Measurements from ENCODE around the gene SF3B1. TPM values are rescaled to one million over a fixed set of nuclear protein-coding genes. Genes with fewer than 3 reads are reported as not detected.
"Not testable (repeated sequence)": the region's sequence is repeated elsewhere in the genome, so short reads cannot be mapped to it uniquely, and the experiment has no call there.

The SF3B1 gene
- total RNA-seq, 1 experiment from 2014 or later, result 255 TPM

- in situ Hi-C loops (cut with HindIII; ENCODE audit: low sequenced_read_pairs), result no loop called here
- no peak for DNase-seq (ENCODE audit: low spot score)
Observed at GRCh38 chr2:197435598-197436420, 981 bp upstream of the SF3B1 start.

DNA sequence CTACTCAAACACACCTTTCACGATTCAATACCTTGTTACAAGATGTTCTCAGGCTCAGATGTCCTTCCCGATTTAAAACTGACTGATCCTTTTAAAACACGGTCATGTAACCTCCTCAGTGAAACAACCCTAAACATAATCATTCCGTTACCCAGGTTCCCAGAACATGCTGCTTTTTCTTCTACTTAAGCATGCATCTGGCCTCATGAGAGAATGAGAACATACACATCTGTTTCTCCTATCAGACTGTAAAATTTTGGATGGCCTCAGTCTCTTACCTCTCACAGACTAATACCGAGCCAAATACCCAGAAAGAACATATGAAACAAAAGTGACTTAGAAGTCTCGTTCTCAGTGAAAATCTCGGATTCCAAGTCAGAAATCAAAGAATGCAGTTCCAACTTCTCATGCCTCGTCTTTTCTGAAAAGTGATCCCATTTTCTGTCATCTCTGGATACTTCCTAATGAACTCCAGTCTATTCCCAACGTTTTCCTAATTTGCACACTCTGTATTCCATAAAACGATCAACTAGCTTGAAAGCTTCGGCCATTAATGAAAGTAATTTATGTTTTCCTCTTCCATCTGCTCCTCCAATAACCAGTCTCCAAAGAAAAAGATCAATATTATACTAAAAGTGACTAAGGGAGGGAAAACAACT is 919 bp downstream of the SF3B1 start:
- no peak for DNase-seq (ENCODE audit: low spot score)
- in situ Hi-C loops (cut with HindIII; ENCODE audit: low sequenced_read_pairs), result no loop called here

DNA sequence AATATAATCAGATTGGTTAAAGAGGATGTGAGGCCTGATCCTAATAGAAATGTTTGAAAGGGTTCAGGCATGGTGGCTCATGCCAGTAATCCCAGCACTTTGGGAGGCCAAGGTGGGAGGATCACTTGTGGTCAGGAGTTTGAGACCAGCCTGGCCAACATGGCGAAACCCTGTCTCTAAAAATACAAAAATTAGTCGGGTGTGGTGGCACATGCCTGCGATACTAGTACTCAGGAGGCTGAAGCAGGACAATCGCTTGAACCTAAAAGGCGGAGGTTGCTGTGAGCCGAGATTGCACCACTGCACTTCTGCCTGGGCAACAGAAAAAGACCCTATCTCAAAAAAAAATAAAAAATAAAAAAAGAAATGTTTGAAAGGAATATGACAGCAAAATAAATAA is 2.3 kb downstream of the SF3B1 start:
- DNase-seq (ENCODE audit: low spot score); in situ Hi-C loops (cut with HindIII; ENCODE audit: low sequenced_read_pairs): not testable (repeated sequence)

DNA sequence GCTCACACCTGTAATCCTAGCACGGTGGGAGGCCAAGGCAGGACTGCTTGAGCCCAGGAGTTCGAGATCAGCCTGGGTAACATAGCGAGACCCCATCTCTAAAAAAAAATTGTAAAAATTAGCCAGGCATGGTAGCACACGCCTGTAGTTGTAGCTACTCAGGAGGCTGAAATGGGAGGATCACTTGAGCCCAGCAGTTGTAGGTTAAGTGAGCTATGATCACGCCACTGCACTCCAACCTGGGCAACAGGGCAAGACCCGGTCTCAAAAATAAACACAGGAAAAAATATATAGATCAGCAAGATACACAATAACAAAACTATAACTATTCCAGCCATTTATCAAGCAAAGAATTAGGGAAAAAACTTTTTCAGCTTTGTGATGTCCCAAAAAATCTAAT is 3.0 kb downstream of the SF3B1 start:
- DNase-seq (ENCODE audit: low spot score), result no peak
- in situ Hi-C loops (cut with HindIII; ENCODE audit: low sequenced_read_pairs), result no loop called here

DNA sequence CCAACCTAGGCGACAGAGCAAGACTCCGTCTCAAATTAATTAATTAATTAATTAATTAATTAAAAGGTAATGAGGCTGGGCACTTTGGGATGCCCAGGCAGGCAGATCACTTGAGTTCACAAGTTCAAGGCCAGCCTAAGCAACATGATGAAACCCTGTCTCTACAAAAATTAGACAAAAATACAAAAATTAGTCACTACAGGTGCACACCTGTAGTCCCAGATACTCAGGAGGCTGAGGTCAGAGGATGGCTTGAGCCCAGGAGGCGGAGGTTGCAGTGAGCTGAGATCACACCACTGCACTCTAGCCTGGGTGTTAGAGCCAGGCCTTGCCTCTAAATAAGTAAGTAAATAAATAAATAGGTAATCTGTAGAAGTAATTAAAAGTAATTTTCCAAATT is 6.8 kb downstream of the SF3B1 start:
- no peak for DNase-seq (ENCODE audit: low spot score)
- in situ Hi-C loops (cut with HindIII; ENCODE audit: low sequenced_read_pairs), result no loop called here

DNA sequence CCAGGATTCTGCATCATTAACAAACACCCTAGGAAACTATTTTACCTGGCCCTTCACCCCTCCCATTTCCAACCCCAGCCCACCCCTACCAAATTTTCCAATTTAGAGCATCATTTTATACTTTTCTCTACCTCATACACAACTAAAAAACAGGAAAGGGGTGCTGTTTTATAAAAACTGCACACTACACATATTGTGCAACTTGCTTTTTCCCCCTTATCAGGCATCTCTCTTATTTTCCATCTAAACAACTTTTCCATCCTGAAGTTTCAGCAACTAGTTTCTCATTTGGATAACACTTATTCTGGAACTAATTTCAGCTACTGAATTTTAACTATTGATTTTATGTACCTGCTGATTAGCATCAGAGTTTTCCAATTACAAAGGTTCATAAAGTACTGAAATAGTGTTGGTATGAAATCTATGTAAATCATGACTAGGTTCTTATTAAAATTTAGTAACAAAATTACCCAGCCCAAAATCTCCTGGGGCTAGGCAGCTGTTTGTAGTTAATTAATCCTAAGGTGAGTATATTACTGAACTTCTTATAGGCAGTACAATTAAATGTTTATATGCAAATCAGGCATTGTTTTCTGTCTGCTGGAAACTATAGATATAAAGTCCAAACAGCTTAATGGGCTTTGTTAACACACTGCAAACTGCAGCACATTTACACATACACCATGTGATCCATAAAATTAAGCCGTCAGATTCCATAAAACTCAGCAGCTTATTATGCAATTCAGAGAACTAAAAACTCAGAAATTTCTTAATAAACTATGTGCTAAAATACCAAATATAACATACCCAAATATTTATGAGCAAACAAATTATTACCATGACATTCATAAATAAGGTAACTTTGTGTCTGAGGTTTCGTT is 7.9 kb downstream of the SF3B1 start:
- in situ Hi-C loops (cut with HindIII; ENCODE audit: low sequenced_read_pairs), result no loop called here
- no peak for DNase-seq (ENCODE audit: low spot score)

DNA sequence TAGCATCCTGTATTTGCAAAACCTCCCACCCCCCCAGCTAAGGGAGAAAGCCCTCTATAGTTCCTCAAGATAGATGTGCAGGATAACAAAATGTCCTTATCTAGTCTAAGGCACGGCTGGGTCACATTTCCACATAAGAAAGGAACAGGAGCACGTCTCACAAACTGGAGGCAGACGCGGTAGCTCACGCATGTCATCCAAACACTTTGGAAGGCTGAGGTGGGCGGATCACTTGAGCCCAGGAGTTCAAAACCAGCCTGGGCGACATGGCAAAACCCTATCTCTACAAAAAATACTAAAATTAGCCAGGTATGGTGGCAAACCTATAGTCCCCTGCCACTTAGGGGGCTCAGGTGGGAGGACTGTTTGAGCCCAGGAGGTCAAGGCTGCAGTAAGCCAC is 9.3 kb downstream of the SF3B1 start:
- in situ Hi-C loops (cut with HindIII; ENCODE audit: low sequenced_read_pairs), result no loop called here
- DNase-seq (ENCODE audit: low spot score), result no peak

- DNase-seq (ENCODE audit: low spot score), result no peak
- in situ Hi-C loops (cut with HindIII; ENCODE audit: low sequenced_read_pairs), result no loop called here
Observed at GRCh38 chr2:197423307-197423706, 11.5 kb downstream of the SF3B1 start.

- in situ Hi-C loops (cut with HindIII; ENCODE audit: low sequenced_read_pairs), result no loop called here
- no peak for DNase-seq (ENCODE audit: low spot score)
Observed at GRCh38 chr2:197419438-197419837, 15.4 kb downstream of the SF3B1 start.

GRCh38 chr2:197416268-197416667 is 18.6 kb downstream of the SF3B1 start:
- in situ Hi-C loops (cut with HindIII; ENCODE audit: low sequenced_read_pairs), result no loop called here
- no peak for DNase-seq (ENCODE audit: low spot score)

DNA sequence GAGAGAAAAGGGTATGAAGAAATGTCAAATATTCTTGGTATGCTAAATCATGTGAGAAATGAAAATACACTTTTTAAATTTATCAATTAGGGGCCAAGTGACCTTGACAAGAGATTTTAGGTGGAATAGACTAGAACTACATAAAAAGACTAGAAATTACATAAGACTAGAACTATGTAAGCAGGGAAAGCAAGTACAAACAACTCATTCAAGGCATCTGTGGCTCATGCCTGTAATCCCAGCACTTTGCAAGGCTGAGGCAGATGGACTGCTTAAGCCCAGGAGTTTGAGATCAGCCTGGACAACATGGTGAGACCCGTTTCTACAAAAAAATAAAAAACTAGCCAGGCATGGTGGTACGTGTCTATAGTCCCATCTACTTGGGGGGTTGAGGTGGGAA is 20.3 kb downstream of the SF3B1 start:
- no peak for DNase-seq (ENCODE audit: low spot score)
- in situ Hi-C loops (cut with HindIII; ENCODE audit: low sequenced_read_pairs), result no loop called here

DNA sequence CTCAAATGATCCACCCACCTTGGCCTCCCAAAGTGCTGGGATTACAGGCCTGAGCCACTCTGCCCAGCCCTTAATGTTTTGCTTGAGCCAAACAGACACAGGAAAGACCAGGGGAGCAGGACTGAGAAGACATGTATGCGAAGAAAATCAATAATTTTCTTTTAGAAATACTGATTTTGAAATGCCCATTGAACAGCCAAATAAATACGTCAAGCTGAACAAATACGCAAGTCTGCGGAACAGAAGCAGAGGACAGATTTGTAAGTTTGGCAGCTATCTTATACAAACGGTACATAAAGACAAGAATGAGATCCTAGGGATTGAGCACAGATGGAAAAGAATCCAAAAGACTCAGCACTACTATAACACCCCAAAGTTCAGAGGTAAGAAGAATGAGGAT is 20.8 kb downstream of the SF3B1 start:
- in situ Hi-C loops (cut with HindIII; ENCODE audit: low sequenced_read_pairs), result no loop called here

DNA sequence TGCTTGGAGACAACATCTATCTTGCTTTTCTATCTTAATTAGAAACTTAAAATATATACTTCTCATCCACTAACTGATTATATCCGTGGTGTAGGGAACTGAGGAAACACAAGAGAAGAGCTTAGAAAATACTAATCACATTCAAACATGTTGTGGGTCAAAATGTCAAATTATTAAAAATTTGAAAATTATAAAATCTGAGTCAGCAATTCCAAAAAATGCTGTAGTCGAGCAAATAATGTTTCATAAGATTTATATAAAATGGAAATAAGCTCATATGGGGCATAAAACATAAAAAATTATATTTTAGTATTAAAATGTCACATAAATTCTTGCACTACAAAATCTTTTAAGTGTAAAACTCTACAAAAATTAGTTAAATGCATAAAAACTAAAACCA is 29.2 kb downstream of the SF3B1 start:
- no peak for DNase-seq (ENCODE audit: low spot score)
- in situ Hi-C loops (cut with HindIII; ENCODE audit: low sequenced_read_pairs), result no loop called here

More for the DNA sequence above, 20.8 kb downstream of the SF3B1 start:
- DNase-seq (ENCODE audit: low spot score), result no peak

DNA sequence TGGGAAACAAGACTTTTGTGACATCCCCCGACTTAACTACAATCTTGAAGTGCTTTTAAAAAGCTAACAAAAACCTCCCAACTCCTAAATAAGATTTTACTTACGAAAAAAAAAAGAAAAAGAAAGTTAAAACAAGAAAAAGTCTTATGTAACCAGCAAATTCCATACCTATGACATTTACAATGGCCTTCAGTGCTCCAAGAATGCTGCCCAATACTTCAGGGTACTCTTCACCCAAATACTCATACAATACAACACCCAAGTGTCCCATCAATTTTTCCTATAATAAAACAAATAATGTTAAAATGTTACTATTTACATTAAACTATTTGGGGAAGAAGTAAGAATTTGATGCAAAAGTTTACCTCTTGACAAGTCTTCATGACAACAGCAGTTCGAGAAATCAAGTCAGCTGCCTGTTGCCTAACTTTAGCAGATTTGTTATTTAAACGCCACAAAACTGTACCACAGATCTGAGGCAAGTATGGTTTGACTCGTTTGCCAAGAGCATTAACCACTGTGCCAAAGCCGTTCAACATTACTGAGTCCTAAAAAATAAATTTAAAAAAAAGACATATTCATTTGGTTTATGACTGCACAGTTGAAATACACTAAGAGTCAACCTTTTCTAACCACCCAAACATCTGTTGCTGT is 34.8 kb downstream of the SF3B1 start:
- in situ Hi-C loops (cut with HindIII; ENCODE audit: low sequenced_read_pairs), result no loop called here
- DNase-seq (ENCODE audit: low spot score), result no peak

GRCh38 chr2:197398913-197399312 is 35.9 kb downstream of the SF3B1 start:
- no peak for DNase-seq (ENCODE audit: low spot score)
- in situ Hi-C loops (cut with HindIII; ENCODE audit: low sequenced_read_pairs), result no loop called here

DNA sequence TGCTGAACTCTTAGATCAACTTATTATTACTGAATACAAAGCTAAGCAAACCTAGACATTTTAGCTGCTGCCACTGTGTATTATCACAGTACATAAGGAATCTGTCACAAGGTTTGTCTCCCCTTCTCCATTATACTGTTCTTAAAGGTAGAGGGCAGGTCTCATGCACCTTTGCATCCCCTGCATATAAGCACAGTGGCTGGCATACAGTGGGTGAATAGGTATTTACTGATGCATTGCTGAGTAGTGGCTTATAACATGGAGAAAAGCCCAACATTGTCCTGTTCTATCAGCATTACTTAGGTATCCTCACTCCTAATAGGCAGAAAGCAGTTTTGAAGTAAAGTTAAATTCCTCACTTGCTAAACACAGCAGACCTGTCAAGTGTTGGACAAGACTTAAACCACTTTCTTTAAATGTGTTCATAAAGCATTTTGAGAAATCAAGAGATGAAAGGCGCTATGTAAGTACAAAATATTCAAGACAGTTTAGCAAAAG is 43.6 kb downstream of the SF3B1 start:
- in situ Hi-C loops (cut with HindIII; ENCODE audit: low sequenced_read_pairs), result no loop called here
- no peak for DNase-seq (ENCODE audit: low spot score)

- in situ Hi-C loops (cut with HindIII; ENCODE audit: low sequenced_read_pairs), result no loop called here
- DNase-seq (ENCODE audit: low spot score), result no peak
Observed at GRCh38 chr2:197388866-197389587, 45.8 kb downstream of the SF3B1 start.

- no peak for DNase-seq (ENCODE audit: low spot score)
- in situ Hi-C loops (cut with HindIII; ENCODE audit: low sequenced_read_pairs), result no loop called here
Observed at GRCh38 chr2:197387179-197387578, 47.6 kb downstream of the SF3B1 start.

GRCh38 chr2:197386242-197386641 is 48.6 kb downstream of the SF3B1 start:
- in situ Hi-C loops (cut with HindIII; ENCODE audit: low sequenced_read_pairs), result no loop called here
- DNase-seq (ENCODE audit: low spot score), result no peak
